Endometrial microvascular endothelial cells (primary cell): ENCODE data around the gene MARK3. TPM values are rescaled to one million over a fixed set of nuclear protein-coding genes. Genes with fewer than 3 reads are reported as not detected.

Experiments used
- in situ Hi-C: cut with HindIII; loops from 2 replicates; pipeline ENCODE4 v1.10.0; 2017; ENCODE audit warnings: low sequenced_read_pairs, low pct_unique_long_range_greater_than_20kb; ENCODE audit errors: inconsistent ontology term
- total RNA-seq: library from RNA; depleted of rRNA; stranded (reverse); fragments of >200 nt; gene quantifications from one replicate; pipeline ENCODE4 v1.2.3, GENCODE V29; 2015; ENCODE audit errors: inconsistent ontology term

Gene MARK3
- total RNA-seq, 1 donor from 2014 or later: 61.6 TPM

- in situ Hi-C loops: no loop called here
Observed at GRCh38 chr14:103549361-103550311, 164.4 kb downstream of the MARK3 start.

GRCh38 chr14:103550451-103551337 is 165.5 kb downstream of the MARK3 start:
- in situ Hi-C loops: no loop called here

GRCh38 chr14:103551338-103551762 is 166.1 kb downstream of the MARK3 start:
- in situ Hi-C loops: no loop called here

- in situ Hi-C loops: no loop called here
Observed at GRCh38 chr14:103552011-103552845, 167.0 kb downstream of the MARK3 start.

GRCh38 chr14:103552846-103553210 is 167.6 kb downstream of the MARK3 start:
- in situ Hi-C loops: no loop called here

Other genes with a start within 250 kb of the MARK3 start
- 278 TPM for gene EIF5, start 51.2 kb upstream of the MARK3 start, total RNA-seq
- not detected for gene CKB, start 137.4 kb downstream of the MARK3 start, total RNA-seq
- 10.3 TPM for gene TRMT61A, start 143.8 kb downstream of the MARK3 start, total RNA-seq
- 16.4 TPM for gene BAG5, start 177.2 kb downstream of the MARK3 start, total RNA-seq
- 28.1 TPM for gene COA8, start 177.5 kb downstream of the MARK3 start, total RNA-seq
- 135 TPM for gene KLC1, start 243.8 kb downstream of the MARK3 start, total RNA-seq